ENCODE data around the gene GM2A. TPM values are rescaled to one million over a fixed set of nuclear protein-coding genes. Genes with fewer than 3 reads are reported as not detected.
A peak's percentile ranks its signal among the peaks of the same experiment; 100 is the strongest.

Gene GM2A
- total RNA-seq, 1 donor from 2014 or later = 27.1 TPM

- no peak for DNase-seq (ENCODE audit: low spot score, unreplicated experiment)
- Mint-ChIP-seq H3K4me1 (ENCODE audit: low read depth) (peaks cover 3% of the 10 kb centered on the region), H3K36me3 (ENCODE audit: insufficient read depth) (peaks cover 1% of the 10 kb centered on the region), H3K27me3 (no peaks in the 10 kb centered on the region), H3K4me3 (ENCODE audit: low read depth) (no peak overlapping the region), H3K9me3 (ENCODE audit: low read depth) (no peaks in the 10 kb centered on the region), H3K27ac (peak overlapping the region; percentile 73)
- TF ChIP-seq CTCF (IDR thresholded peaks at IDR 0.05; ENCODE audit: unreplicated experiment) = no peak
Measured at GRCh38 chr5:151258816-151259215, 5.8 kb downstream of the GM2A start.

- peaks cover 3% of the 10 kb centered on the region for H3K36me3 Mint-ChIP-seq (ENCODE audit: insufficient read depth)
- no peaks in the 10 kb centered on the region for H3K27me3 Mint-ChIP-seq
- no peak for DNase-seq (ENCODE audit: low spot score, unreplicated experiment)
Measured at GRCh38 chr5:151259931-151260330, 6.9 kb downstream of the GM2A start.

GRCh38 chr5:151262532-151262931 is 9.5 kb downstream of the GM2A start:
- TF ChIP-seq CTCF (IDR thresholded peaks at IDR 0.05; ENCODE audit: unreplicated experiment) = no peak
- no peak overlapping the region for H3K4me3 Mint-ChIP-seq (ENCODE audit: low read depth)

More at GRCh38 chr5:151259931-151260330, 6.9 kb downstream of the GM2A start:
- no peak overlapping the region for H3K4me3 Mint-ChIP-seq (ENCODE audit: low read depth)
- no peak for TF ChIP-seq CTCF (IDR thresholded peaks at IDR 0.05; ENCODE audit: unreplicated experiment)
- peaks cover 2% of the 10 kb centered on the region for H3K4me1 Mint-ChIP-seq (ENCODE audit: low read depth)
- no peak overlapping the region for H3K27ac Mint-ChIP-seq
- no peaks in the 10 kb centered on the region for H3K9me3 Mint-ChIP-seq (ENCODE audit: low read depth)

GRCh38 chr5:151264113-151264512 is 11.1 kb downstream of the GM2A start:
- no peak for TF ChIP-seq CTCF (IDR thresholded peaks at IDR 0.05; ENCODE audit: unreplicated experiment)
- Mint-ChIP-seq H3K9me3 (ENCODE audit: low read depth) (no peaks in the 10 kb centered on the region), H3K4me3 (ENCODE audit: low read depth) (no peak overlapping the region), H3K36me3 (ENCODE audit: insufficient read depth) (peaks cover 15% of the 10 kb centered on the region), H3K27ac (no peak overlapping the region), H3K4me1 (ENCODE audit: low read depth) (peaks cover 4% of the 10 kb centered on the region), H3K27me3 (no peaks in the 10 kb centered on the region)
- no peak for DNase-seq (ENCODE audit: low spot score, unreplicated experiment)

More at GRCh38 chr5:151262532-151262931, 9.5 kb downstream of the GM2A start:
- Mint-ChIP-seq H3K27ac (no peak overlapping the region), H3K9me3 (ENCODE audit: low read depth) (no peaks in the 10 kb centered on the region), H3K36me3 (ENCODE audit: insufficient read depth) (peaks cover 14% of the 10 kb centered on the region), H3K4me1 (ENCODE audit: low read depth) (peaks cover 2% of the 10 kb centered on the region), H3K27me3 (no peaks in the 10 kb centered on the region)
- DNase-seq (ENCODE audit: low spot score, unreplicated experiment) = no peak

GRCh38 chr5:151267491-151268260 is 14.7 kb downstream of the GM2A start:
- H3K9me3 Mint-ChIP-seq (ENCODE audit: low read depth) = no peaks in the 10 kb centered on the region
- H3K27ac Mint-ChIP-seq = no peak overlapping the region

More at GRCh38 chr5:151267491-151268260, 14.7 kb downstream of the GM2A start:
- no peak for DNase-seq (ENCODE audit: low spot score, unreplicated experiment)
- H3K4me1 Mint-ChIP-seq (ENCODE audit: low read depth) = peaks cover 4% of the 10 kb centered on the region
- TF ChIP-seq CTCF (IDR thresholded peaks at IDR 0.05; ENCODE audit: unreplicated experiment) = no peak
- no peaks in the 10 kb centered on the region for H3K27me3 Mint-ChIP-seq
- H3K4me3 Mint-ChIP-seq (ENCODE audit: low read depth) = no peak overlapping the region
- H3K36me3 Mint-ChIP-seq (ENCODE audit: insufficient read depth) = peaks cover 14% of the 10 kb centered on the region
